ENCODE measurements around the gene TNS1. TPM values are rescaled to one million over a fixed set of nuclear protein-coding genes. Genes with fewer than 3 reads are reported as not detected.
"Not testable (repeated sequence)": the region's sequence is repeated elsewhere in the genome, so short reads cannot be mapped to it uniquely, and the experiment has no call there.

Gene TNS1
- total RNA-seq, 1 donor from 2014 or later = 219 TPM

DNA sequence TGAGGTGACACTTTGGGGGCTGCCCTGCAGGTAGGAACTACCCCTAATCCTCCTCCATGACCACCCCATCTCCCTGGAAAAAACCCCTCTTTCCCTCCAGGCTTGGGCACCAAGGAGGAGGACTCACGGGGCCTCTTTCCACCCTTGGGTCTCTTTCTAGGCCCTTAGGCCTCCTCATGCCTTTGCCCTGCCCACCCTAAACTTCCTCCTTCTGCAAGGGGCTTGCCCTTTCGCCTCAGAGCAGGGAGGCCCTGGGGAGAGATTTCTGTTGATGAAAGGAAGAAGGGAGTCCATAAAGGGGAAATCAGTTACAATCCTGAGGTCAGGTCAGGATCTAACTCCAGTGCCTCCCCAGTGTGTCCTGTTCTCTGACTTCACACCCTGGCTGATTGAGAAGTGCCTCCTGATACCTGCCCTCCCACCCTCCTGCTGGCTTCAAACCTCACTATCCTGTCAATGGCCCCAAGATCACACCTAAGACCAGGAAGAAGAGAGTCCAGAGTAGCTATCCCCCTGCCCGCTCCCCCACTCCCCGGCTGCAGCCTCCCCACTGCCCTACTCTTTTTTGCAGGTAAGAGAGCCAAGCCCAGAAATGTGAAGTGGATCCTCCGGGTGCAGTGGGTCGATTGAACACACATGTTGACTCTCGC is 16.7 kb upstream of the TNS1 start:
- no peaks in the 10 kb centered on the region for H4K20me1 ChIP-seq (ENCODE audit: insufficient read depth, low read length)
- H3K27ac Mint-ChIP-seq (ENCODE audit: unreplicated experiment) = no peak overlapping the region
- no peak for TF ChIP-seq EZH2 (IDR thresholded peaks at IDR 0.05; ENCODE audit: insufficient read depth, low read length)
- no peak overlapping the region for H3K4me3 ChIP-seq (ENCODE audit: insufficient read depth, low read depth, low read length)
- H3K4me2 ChIP-seq (ENCODE audit: low read length) = no peak overlapping the region
- H3K36me3 Mint-ChIP-seq (ENCODE audit: low read depth, unreplicated experiment) = no peaks in the 10 kb centered on the region
- H3K9me3 Mint-ChIP-seq (ENCODE audit: unreplicated experiment) = no peaks in the 10 kb centered on the region
- H3K27ac ChIP-seq (ENCODE audit: low read depth, low read length) = no peak overlapping the region
- no peak for FAIRE-seq
- H3K4me1 ChIP-seq (ENCODE audit: insufficient read depth, low read length) = no peaks in the 10 kb centered on the region
- peaks cover 23% of the 10 kb centered on the region for H3K4me1 Mint-ChIP-seq (ENCODE audit: low read depth, unreplicated experiment)
- H3K9me3 ChIP-seq (ENCODE audit: insufficient read depth, low read depth, low read length) = no peaks in the 10 kb centered on the region
- no peaks in the 10 kb centered on the region for H3K27me3 ChIP-seq (ENCODE audit: insufficient read depth, low read length)
- H3K4me3 Mint-ChIP-seq (ENCODE audit: unreplicated experiment) = no peak overlapping the region
- no peak overlapping the region for H3K9ac ChIP-seq (ENCODE audit: low read length)
- no peak for DNase-seq (ENCODE audit: low read depth)
- H3K79me2 ChIP-seq (ENCODE audit: insufficient read depth, low read length) = no peaks in the 10 kb centered on the region
- H3K36me3 ChIP-seq (ENCODE audit: insufficient read depth, low read length) = no peaks in the 10 kb centered on the region
- no peak overlapping the region for H2AFZ ChIP-seq (ENCODE audit: low read depth, low read length)
- peaks cover 48% of the 10 kb centered on the region for H3K27me3 Mint-ChIP-seq (ENCODE audit: low read depth, unreplicated experiment)

DNA sequence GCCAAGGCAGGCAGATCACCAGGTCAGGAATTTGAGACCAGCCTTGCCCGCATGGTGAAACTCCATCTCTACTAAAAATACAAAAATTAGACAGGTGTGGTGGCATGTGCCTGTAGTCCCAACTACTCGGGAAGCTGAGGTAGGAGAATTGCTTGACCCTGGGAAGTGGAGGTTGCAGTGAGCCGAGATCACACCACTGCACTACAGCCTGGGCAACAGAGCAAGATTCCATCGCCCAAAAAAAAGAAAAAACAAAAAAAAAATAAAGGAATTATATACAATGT is 16.0 kb upstream of the TNS1 start:
- DNase-seq (ENCODE audit: low read depth); H3K27me3 ChIP-seq (ENCODE audit: insufficient read depth, low read length); H3K27ac Mint-ChIP-seq (ENCODE audit: unreplicated experiment); H3K9ac ChIP-seq (ENCODE audit: low read length); H3K4me3 ChIP-seq (ENCODE audit: insufficient read depth, low read depth, low read length); H3K36me3 ChIP-seq (ENCODE audit: insufficient read depth, low read length); H3K79me2 ChIP-seq (ENCODE audit: insufficient read depth, low read length); H3K4me3 Mint-ChIP-seq (ENCODE audit: unreplicated experiment); FAIRE-seq; H2AFZ ChIP-seq (ENCODE audit: low read depth, low read length); H3K27ac ChIP-seq (ENCODE audit: low read depth, low read length); H3K9me3 Mint-ChIP-seq (ENCODE audit: unreplicated experiment); H3K9me3 ChIP-seq (ENCODE audit: insufficient read depth, low read depth, low read length); H3K4me1 ChIP-seq (ENCODE audit: insufficient read depth, low read length); H3K4me2 ChIP-seq (ENCODE audit: low read length); H4K20me1 ChIP-seq (ENCODE audit: insufficient read depth, low read length); H3K36me3 Mint-ChIP-seq (ENCODE audit: low read depth, unreplicated experiment): not testable (repeated sequence)
- peaks cover 23% of the 10 kb centered on the region for H3K4me1 Mint-ChIP-seq (ENCODE audit: low read depth, unreplicated experiment)
- peaks cover 48% of the 10 kb centered on the region for H3K27me3 Mint-ChIP-seq (ENCODE audit: low read depth, unreplicated experiment)

DNA sequence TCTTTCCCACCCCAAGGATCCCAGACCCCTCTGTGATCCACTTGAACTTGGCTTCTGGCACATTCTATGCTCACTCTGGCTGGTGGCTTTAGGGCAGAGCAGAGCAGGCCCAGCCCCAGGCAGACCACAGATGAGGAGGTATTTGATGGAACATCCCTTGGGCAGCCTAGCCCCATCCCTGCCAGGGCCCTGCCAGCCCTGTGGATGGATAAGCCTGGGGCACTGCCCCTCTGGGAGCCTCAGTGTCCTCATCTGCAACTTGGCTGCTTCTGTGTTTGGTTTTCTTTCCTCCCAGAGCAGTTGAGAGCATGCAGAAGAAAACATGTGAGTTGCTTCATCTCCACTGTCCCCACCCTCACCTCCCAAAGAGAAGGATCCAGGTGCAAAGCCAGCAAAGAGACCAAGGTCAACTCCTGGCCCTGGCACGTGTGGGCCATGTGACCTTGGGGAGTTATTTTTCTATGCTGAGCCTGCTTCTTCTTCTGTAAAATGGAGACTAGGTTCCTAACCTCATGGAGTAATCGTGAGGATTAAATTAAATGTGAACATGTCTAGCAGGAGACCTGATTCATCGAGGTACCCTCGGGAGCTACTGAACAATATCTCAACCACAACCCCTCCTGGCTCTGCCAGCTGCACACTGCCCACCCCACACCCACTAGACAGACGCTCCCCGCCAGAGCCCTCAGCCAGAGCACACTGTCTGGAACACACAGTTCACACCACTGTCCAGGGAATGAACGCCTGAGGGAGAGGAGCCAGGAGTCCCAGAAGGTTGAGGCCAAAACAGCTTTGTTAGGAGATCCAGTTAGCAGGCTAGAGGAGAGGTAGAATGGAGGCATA is 14.6 kb upstream of the TNS1 start:
- no peak overlapping the region for H2AFZ ChIP-seq (ENCODE audit: low read depth, low read length)
- no peaks in the 10 kb centered on the region for H3K27me3 ChIP-seq (ENCODE audit: insufficient read depth, low read length)
- TF ChIP-seq, protein P1, sequence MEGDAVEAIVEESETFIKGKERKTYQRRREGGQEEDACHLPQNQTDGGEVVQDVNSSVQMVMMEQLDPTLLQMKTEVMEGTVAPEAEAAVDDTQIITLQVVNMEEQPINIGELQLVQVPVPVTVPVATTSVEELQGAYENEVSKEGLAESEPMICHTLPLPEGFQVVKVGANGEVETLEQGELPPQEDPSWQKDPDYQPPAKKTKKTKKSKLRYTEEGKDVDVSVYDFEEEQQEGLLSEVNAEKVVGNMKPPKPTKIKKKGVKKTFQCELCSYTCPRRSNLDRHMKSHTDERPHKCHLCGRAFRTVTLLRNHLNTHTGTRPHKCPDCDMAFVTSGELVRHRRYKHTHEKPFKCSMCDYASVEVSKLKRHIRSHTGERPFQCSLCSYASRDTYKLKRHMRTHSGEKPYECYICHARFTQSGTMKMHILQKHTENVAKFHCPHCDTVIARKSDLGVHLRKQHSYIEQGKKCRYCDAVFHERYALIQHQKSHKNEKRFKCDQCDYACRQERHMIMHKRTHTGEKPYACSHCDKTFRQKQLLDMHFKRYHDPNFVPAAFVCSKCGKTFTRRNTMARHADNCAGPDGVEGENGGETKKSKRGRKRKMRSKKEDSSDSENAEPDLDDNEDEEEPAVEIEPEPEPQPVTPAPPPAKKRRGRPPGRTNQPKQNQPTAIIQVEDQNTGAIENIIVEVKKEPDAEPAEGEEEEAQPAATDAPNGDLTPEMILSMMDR (IDR thresholded peaks at IDR 0.05; ENCODE audit: insufficient read depth, low read depth, low read length) = no peak
- TF ChIP-seq EZH2 (IDR thresholded peaks at IDR 0.05; ENCODE audit: insufficient read depth, low read length) = no peak
- H3K27ac ChIP-seq (ENCODE audit: low read depth, low read length) = no peak overlapping the region
- Mint-ChIP-seq H3K36me3 (ENCODE audit: low read depth, unreplicated experiment) (no peaks in the 10 kb centered on the region), H3K4me3 (ENCODE audit: unreplicated experiment) (no peak overlapping the region), H3K27ac (ENCODE audit: unreplicated experiment) (no peak overlapping the region), H3K9me3 (ENCODE audit: unreplicated experiment) (no peaks in the 10 kb centered on the region), H3K4me1 (ENCODE audit: low read depth, unreplicated experiment) (peaks cover 23% of the 10 kb centered on the region), H3K27me3 (ENCODE audit: low read depth, unreplicated experiment) (peaks cover 54% of the 10 kb centered on the region)
- no peak overlapping the region for H3K9ac ChIP-seq (ENCODE audit: low read length)
- no peaks in the 10 kb centered on the region for H3K9me3 ChIP-seq (ENCODE audit: insufficient read depth, low read depth, low read length)
- H3K4me2 ChIP-seq (ENCODE audit: low read length) = no peak overlapping the region
- H3K4me1 ChIP-seq (ENCODE audit: insufficient read depth, low read length) = no peaks in the 10 kb centered on the region
- no peaks in the 10 kb centered on the region for H4K20me1 ChIP-seq (ENCODE audit: insufficient read depth, low read length)
- H3K79me2 ChIP-seq (ENCODE audit: insufficient read depth, low read length) = no peaks in the 10 kb centered on the region
- no peaks in the 10 kb centered on the region for H3K36me3 ChIP-seq (ENCODE audit: insufficient read depth, low read length)
- H3K4me3 ChIP-seq (ENCODE audit: insufficient read depth, low read depth, low read length) = no peak overlapping the region
- DNase-seq (ENCODE audit: low read depth) = no peak
- FAIRE-seq = no peak
